ENCODE measurements around the gene CIT.

CIT gene

GRCh38 chr12:119667577-119668323 lies 209.4 kb downstream of the CIT start, which contains the start of gene PRKAB1 (continued):
- TF ChIP-seq ZBTB11 (tag by site-specific recombination; conservative IDR thresholded peaks at IDR 0.05; ENCODE audit: low read depth) (peak; percentile 98), GLIS2 (tag by site-specific recombination; IDR thresholded peaks at IDR 0.05) (peak; percentile 44; the same call in 1 of the 2 replicates), KLF16 (tag by site-specific recombination; IDR thresholded peaks at IDR 0.05) (peak; percentile 97), SCRT2 (tag by site-specific recombination; IDR thresholded peaks at IDR 0.05) (peak; percentile 100), ZNF558 (tag by site-specific recombination; IDR thresholded peaks at IDR 0.05) (no peak), ZNF639 (tag by site-specific recombination; IDR thresholded peaks at IDR 0.05) (no peak), ZSCAN23 (tag by site-specific recombination; IDR thresholded peaks at IDR 0.05) (no peak), ZNF23 (tag by site-specific recombination; IDR thresholded peaks at IDR 0.05; ENCODE audit: borderline replicate concordance) (no peak), GLIS1 (tag by site-specific recombination; IDR thresholded peaks at IDR 0.05) (peak; percentile 23; the same call in 1 of the 2 replicates), SCRT1 (tag by site-specific recombination; IDR thresholded peaks at IDR 0.05; ENCODE audit: borderline replicate concordance) (peak; percentile 81), ZBTB20 (tag by site-specific recombination; IDR thresholded peaks at IDR 0.05) (peak; percentile 56; the same call in 1 of the 2 replicates), KLF1 (tag by site-specific recombination; IDR thresholded peaks at IDR 0.05) (peak; percentile 36), ZNF610 (tag by site-specific recombination; IDR thresholded peaks at IDR 0.05; ENCODE audit: borderline replicate concordance) (peak; percentile 51; the same call in 1 of the 2 replicates), TRIM28 (IDR thresholded peaks at IDR 0.05; ENCODE audit: borderline replicate concordance, low read length) (peak; percentile 50; the same call in 1 of the 2 replicates), ZFP3 (tag by site-specific recombination; IDR thresholded peaks at IDR 0.05; ENCODE audit: low read depth) (no peak), CTCF (tag by site-specific recombination; IDR thresholded peaks at IDR 0.05) (peak; percentile 95), TSHZ1 (tag by site-specific recombination; IDR thresholded peaks at IDR 0.05; ENCODE audit: borderline replicate concordance) (no peak), ZBTB7A (tag by site-specific recombination; IDR thresholded peaks at IDR 0.05; ENCODE audit: low read depth) (0 out of 2 replicates have a peak, but pooled peaks have one; percentile 44), ZNF629 (tag by site-specific recombination; IDR thresholded peaks at IDR 0.05) (peak; percentile 82), ZNF155 (tag by site-specific recombination; IDR thresholded peaks at IDR 0.05) (no peak), ZBTB44 (tag by site-specific recombination; IDR thresholded peaks at IDR 0.05) (0 out of 2 replicates have a peak, but pooled peaks have one; percentile 58), ZNF785 (tag by site-specific recombination; IDR thresholded peaks at IDR 0.05) (no peak; the same call in 1 of the 2 replicates), KLF7 (tag by site-specific recombination; IDR thresholded peaks at IDR 0.05; ENCODE audit: borderline replicate concordance) (0 out of 2 replicates have a peak, but pooled peaks have one; percentile 45), ZNF18 (tag by site-specific recombination; IDR thresholded peaks at IDR 0.05) (no peak), ZNF623 (tag by site-specific recombination; IDR thresholded peaks at IDR 0.05) (no peak)
